ENCODE results near the gene RREB1.

Gene RREB1

GRCh38 chr6:7198833-7199800 lies 91.4 kb downstream of the RREB1 start:
- TF ChIP-seq CTCF (conservative IDR thresholded peaks at IDR 0.05): no peak
- H3K27ac ChIP-seq: peak overlapping the region; percentile 77

- peak overlapping the region; percentile 77 for H3K27ac ChIP-seq
- TF ChIP-seq CTCF (conservative IDR thresholded peaks at IDR 0.05): no peak
Measured at GRCh38 chr6:7200598-7201443, 93.1 kb downstream of the RREB1 start.

GRCh38 chr6:7201444-7201731 lies 93.6 kb downstream of the RREB1 start:
- TF ChIP-seq CTCF (conservative IDR thresholded peaks at IDR 0.05): no peak
- peak overlapping the region; percentile 77 for H3K27ac ChIP-seq

- H3K27ac ChIP-seq: peak overlapping the region; percentile 77
- no peak for TF ChIP-seq CTCF (conservative IDR thresholded peaks at IDR 0.05)
Measured at GRCh38 chr6:7201732-7202541, 94.2 kb downstream of the RREB1 start.

- peak overlapping the region; percentile 77 for H3K27ac ChIP-seq
- TF ChIP-seq CTCF (conservative IDR thresholded peaks at IDR 0.05): no peak
Measured at GRCh38 chr6:7202950-7203349, 95.2 kb downstream of the RREB1 start.

GRCh38 chr6:7203939-7204338 lies 96.2 kb downstream of the RREB1 start:
- H3K27ac ChIP-seq: no peak overlapping the region
- TF ChIP-seq CTCF (conservative IDR thresholded peaks at IDR 0.05): no peak

All from VCaP (cell line).